KMS-11 (cell line): ENCODE data around the gene MTCH1.

Source experiments
- H2AFZ ChIP-seq: fragments of 200-600 bp; sonication (generic); 2 replicates; pipeline ENCODE4 v1.6.1; 2016; ENCODE audit warnings: antibody characterized with exemption, mixed run types, low read depth
- H3K27ac ChIP-seq: fragments of 200-600 bp; sonication (generic); 2 replicates; pipeline ENCODE4 v1.6.1; 2016; ENCODE audit warnings: mild to moderate bottlenecking, mixed run types
- H3K27me3 ChIP-seq: fragments of 200-600 bp; sonication (generic); 2 replicates; pipeline ENCODE4 v1.6.1; 2017; ENCODE audit warnings: mild to moderate bottlenecking, low read depth, mixed run types, moderate library complexity; ENCODE audit not compliant: insufficient read depth
- H3K36me3 ChIP-seq: fragments of 200-600 bp; sonication (generic); 2 replicates; pipeline ENCODE4 v1.6.1; 2017; ENCODE audit warnings: mild to moderate bottlenecking, mixed run types; ENCODE audit not compliant: insufficient read depth
- H3K4me1 ChIP-seq: fragments of 200-600 bp; sonication (generic); 2 replicates; pipeline ENCODE4 v1.6.1; 2016; ENCODE audit warnings: mild to moderate bottlenecking, low read depth, mixed run types; ENCODE audit not compliant: poor library complexity, severe bottlenecking
- H3K4me2 ChIP-seq: fragments of 200-600 bp; sonication (generic); 2 replicates; pipeline ENCODE4 v1.7.0; 2016; ENCODE audit warnings: mild to moderate bottlenecking, mixed run types
- H3K4me3 ChIP-seq: fragments of 200-600 bp; sonication (generic); IDR thresholded peaks from 2 replicates; pipeline ENCODE4 v1.6.1; 2017; ENCODE audit warnings: low read depth, low read length, mixed read lengths; ENCODE audit not compliant: insufficient read depth
- H3K79me2 ChIP-seq: fragments of 200-600 bp; sonication (generic); 2 replicates; pipeline ENCODE4 v1.6.1; 2016; ENCODE audit warnings: low read depth, mixed run types; ENCODE audit not compliant: insufficient read depth
- H3K9ac ChIP-seq: fragments of 200-600 bp; sonication (generic); 2 replicates; pipeline ENCODE4 v1.6.1; 2016; ENCODE audit warnings: mild to moderate bottlenecking, mixed run types
- H4K20me1 ChIP-seq: fragments of 200-600 bp; sonication (generic); 2 replicates; pipeline ENCODE4 v1.6.1; 2016; ENCODE audit warnings: mild to moderate bottlenecking, mixed run types; ENCODE audit not compliant: insufficient read depth
- CTCF ChIP-seq: fragments of 200-600 bp; sonication (generic); conservative IDR thresholded peaks from 2 replicates; pipeline ENCODE4 v1.6.1; 2017; ENCODE audit warnings: low read depth, mild to moderate bottlenecking, antibody characterized with exemption, low read length, moderate library complexity, mixed read lengths

Gene MTCH1

GRCh38 chr6:36957773-36958271 lies 28.2 kb downstream of the MTCH1 start:
- no peaks in the 10 kb centered on the region for H3K27me3 ChIP-seq
- no peaks in the 10 kb centered on the region for H3K79me2 ChIP-seq
- no peak overlapping the region for H3K9ac ChIP-seq
- no peak overlapping the region for H3K4me3 ChIP-seq
- no peak for TF ChIP-seq CTCF
- no peaks in the 10 kb centered on the region for H3K4me1 ChIP-seq
- no peak overlapping the region for H2AFZ ChIP-seq
- no peaks in the 10 kb centered on the region for H3K36me3 ChIP-seq
- no peak overlapping the region for H3K4me2 ChIP-seq
- no peak overlapping the region for H3K27ac ChIP-seq
- H4K20me1 ChIP-seq: no peaks in the 10 kb centered on the region

GRCh38 chr6:36956446-36956820 lies 29.6 kb downstream of the MTCH1 start:
- H3K4me1 ChIP-seq: no peaks in the 10 kb centered on the region
- TF ChIP-seq CTCF: no peak

DNA sequence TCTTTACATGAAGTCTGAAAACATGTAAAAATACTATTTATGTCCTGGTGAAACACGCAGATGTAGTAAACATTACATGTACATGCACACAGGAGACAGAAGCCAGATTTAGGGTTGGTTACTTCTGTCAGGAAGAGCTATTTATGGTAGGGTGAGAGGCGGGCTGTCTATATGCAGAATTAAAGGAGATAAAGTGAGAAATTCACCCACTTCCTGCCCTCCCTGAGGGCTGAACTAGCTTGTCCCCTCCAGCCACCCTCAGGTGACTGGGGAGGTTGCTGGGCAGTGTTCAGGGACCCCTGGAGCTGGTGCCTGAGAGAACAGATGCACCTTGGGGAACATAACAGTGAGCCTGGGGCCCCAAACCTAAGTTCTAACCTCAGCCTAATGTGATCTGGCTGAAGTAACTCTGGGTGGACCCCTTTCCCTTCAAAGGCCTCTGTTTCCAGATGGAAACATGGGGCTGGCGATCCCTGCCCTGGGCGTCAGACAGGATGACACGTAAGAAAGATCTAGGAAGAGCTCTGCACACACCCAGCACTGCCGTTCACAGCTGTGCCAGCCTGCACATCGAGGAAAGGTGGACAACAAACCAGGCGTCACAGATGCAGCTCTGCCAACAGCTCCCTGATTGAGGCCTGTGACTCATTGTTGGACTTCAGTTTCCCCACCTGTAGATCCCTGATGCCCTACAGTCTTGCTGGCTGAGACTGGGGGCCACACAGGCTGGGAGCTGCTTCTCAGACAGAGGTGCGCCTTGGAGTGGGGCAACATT lies 30.1 kb downstream of the MTCH1 start:
- Histone ChIP-seq H3K79me2 (no peaks in the 10 kb centered on the region), H4K20me1 (no peaks in the 10 kb centered on the region), H3K4me1 (no peaks in the 10 kb centered on the region), H2AFZ (no peak overlapping the region), H3K9ac (no peak overlapping the region), H3K27ac (no peak overlapping the region), H3K27me3 (no peaks in the 10 kb centered on the region), H3K4me3 (no peak overlapping the region), H3K4me2 (no peak overlapping the region), H3K36me3 (no peaks in the 10 kb centered on the region)
- TF ChIP-seq CTCF: no peak

More at GRCh38 chr6:36956446-36956820, 29.6 kb downstream of the MTCH1 start:
- Histone ChIP-seq H4K20me1 (no peaks in the 10 kb centered on the region), H3K79me2 (no peaks in the 10 kb centered on the region), H3K9ac (no peak overlapping the region), H3K27ac (no peak overlapping the region), H3K27me3 (no peaks in the 10 kb centered on the region), H3K4me3 (no peak overlapping the region), H2AFZ (no peak overlapping the region), H3K4me2 (no peak overlapping the region), H3K36me3 (no peaks in the 10 kb centered on the region)

- Histone ChIP-seq H3K27me3 (no peaks in the 10 kb centered on the region), H3K79me2 (no peaks in the 10 kb centered on the region), H4K20me1 (no peaks in the 10 kb centered on the region), H3K4me1 (no peaks in the 10 kb centered on the region), H3K4me3 (no peak overlapping the region), H3K4me2 (no peak overlapping the region), H3K36me3 (no peaks in the 10 kb centered on the region), H2AFZ (no peak overlapping the region), H3K9ac (no peak overlapping the region), H3K27ac (no peak overlapping the region)
- no peak for TF ChIP-seq CTCF
Observed at GRCh38 chr6:36955136-36955535, 30.9 kb downstream of the MTCH1 start.
